MM.1S (cell line): ENCODE measurements around the gene DHRS3.

ENCODE experiments used
- DNase-seq: peaks from one replicate; pipeline ENCODE4 v3.0.0-alpha.2; 2015
- H2AFZ ChIP-seq: fragments of 300-600 bp; sonication (generic); 2 replicates; pipeline ENCODE4 v1.6.0; 2016; ENCODE audit warnings: antibody characterized with exemption, low read length
- H3F3A ChIP-seq: fragments of 300-600 bp; sonication (generic); 2 replicates; pipeline ENCODE4 v1.6.1; 2016; ENCODE audit warnings: mild to moderate bottlenecking, antibody characterized with exemption, low read length, moderate library complexity, mixed read lengths; ENCODE audit not compliant: insufficient read depth
- H3K27ac ChIP-seq: fragments of 300-600 bp; sonication (generic); 2 replicates; pipeline ENCODE4 v1.5.1; 2016; ENCODE audit warnings: mild to moderate bottlenecking, low read length
- H3K27me3 ChIP-seq: fragments of 300-600 bp; sonication (generic); replicated peaks from 2 replicates; pipeline ENCODE4 v1.6.0; 2016; ENCODE audit warnings: low read length; ENCODE audit not compliant: insufficient read depth
- H3K36me3 ChIP-seq: fragments of 300-600 bp; sonication (generic); replicated peaks from 2 replicates; pipeline ENCODE4 v1.6.1; 2016; ENCODE audit warnings: mild to moderate bottlenecking, low read length, mixed read lengths; ENCODE audit not compliant: insufficient read depth
- H3K4me1 ChIP-seq: fragments of 300-600 bp; sonication (generic); 2 replicates; pipeline ENCODE4 v1.6.1; 2016; ENCODE audit warnings: low read length, mixed read lengths
- H3K4me2 ChIP-seq: fragments of 300-600 bp; sonication (generic); 2 replicates; pipeline ENCODE4 v1.6.0; 2016; ENCODE audit warnings: low read depth, low read length
- H3K4me3 ChIP-seq: fragments of 300-600 bp; sonication (generic); 2 replicates; pipeline ENCODE4 v1.5.1; 2016; ENCODE audit warnings: low read length, mixed read lengths
- H3K79me2 ChIP-seq: fragments of 300-600 bp; sonication (generic); 2 replicates; pipeline ENCODE4 v1.6.1; 2016; ENCODE audit warnings: mixed run types, low read length, mixed read lengths
- H3K9ac ChIP-seq: fragments of 300-600 bp; sonication (generic); 2 replicates; pipeline ENCODE4 v1.6.1; 2016; ENCODE audit warnings: low read length, mixed read lengths
- H3K9me2 ChIP-seq: fragments of 300-600 bp; sonication (generic); replicated peaks from 2 replicates; pipeline ENCODE4 v1.6.1; 2016; ENCODE audit warnings: mild to moderate bottlenecking, low read length, mixed read lengths; ENCODE audit not compliant: insufficient read depth
- H3K9me3 ChIP-seq: fragments of 300-600 bp; sonication (generic); replicated peaks from 2 replicates; pipeline ENCODE4 v1.6.1; 2016; ENCODE audit warnings: mild to moderate bottlenecking, low read length, mixed read lengths; ENCODE audit not compliant: insufficient read depth
- H4K20me1 ChIP-seq: fragments of 300-600 bp; sonication (generic); 2 replicates; pipeline ENCODE4 v1.6.1; 2016; ENCODE audit warnings: mild to moderate bottlenecking, low read length, moderate library complexity, mixed read lengths; ENCODE audit not compliant: insufficient read depth
- EZH2 ChIP-seq: fragments of 300-600 bp; sonication (generic); optimal IDR thresholded peaks from 2 replicates; pipeline ENCODE3; 2017; ENCODE audit warnings: low read depth, mild to moderate bottlenecking, antibody characterized with exemption, low read length, mixed read lengths
- EZH2phosphoT487 ChIP-seq: fragments of 300-600 bp; sonication (generic); IDR thresholded peaks from 2 replicates; pipeline ENCODE4 v1.6.1; 2018; ENCODE audit warnings: antibody characterized with exemption, low read length
- TF ChIP-seq, protein P1 (sequence below): fragments of 300-600 bp; sonication (generic); IDR thresholded peaks from 2 replicates; pipeline ENCODE4 v1.5.1; 2016; ENCODE audit warnings: antibody characterized with exemption, low read length, mixed read lengths

Gene DHRS3

DNA sequence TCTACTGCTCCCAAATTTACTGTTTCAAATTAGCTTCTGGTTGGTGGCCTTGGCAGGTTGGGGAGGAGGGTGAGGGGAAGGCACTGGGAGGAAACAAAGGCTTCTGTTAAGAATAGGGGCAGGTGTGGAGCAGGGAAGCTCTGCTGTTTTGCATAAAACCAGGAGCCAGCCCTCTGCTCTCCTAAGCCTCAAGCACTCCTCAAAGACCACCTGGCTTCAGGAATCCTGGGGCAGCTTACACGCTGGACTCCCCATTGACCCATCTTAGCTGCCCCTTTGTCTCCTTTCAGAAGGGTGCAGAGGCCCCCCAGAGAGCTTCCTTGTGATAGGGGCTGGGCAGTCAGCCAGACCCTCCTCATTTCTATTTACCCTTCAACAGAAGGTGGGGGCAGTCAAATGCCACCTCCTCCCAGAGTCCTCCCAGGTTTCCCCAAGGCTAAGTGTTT is 11.5 kb upstream of the DHRS3 start:
- H3K9me2 ChIP-seq: no peaks in the 10 kb centered on the region
- no peaks in the 10 kb centered on the region for H3K4me1 ChIP-seq
- no peaks in the 10 kb centered on the region for H3K79me2 ChIP-seq
- H3K9ac ChIP-seq: no peak overlapping the region
- no peaks in the 10 kb centered on the region for H3K9me3 ChIP-seq
- no peak for DNase-seq
- H3K4me2 ChIP-seq: no peak overlapping the region
- H3K4me3 ChIP-seq: no peak overlapping the region
- peaks cover 18% of the 10 kb centered on the region; the same call in 1 of the 2 replicates for H3K27me3 ChIP-seq
- no peak for TF ChIP-seq EZH2phosphoT487
- no peak for TF ChIP-seq EZH2
- TF ChIP-seq, protein P1, sequence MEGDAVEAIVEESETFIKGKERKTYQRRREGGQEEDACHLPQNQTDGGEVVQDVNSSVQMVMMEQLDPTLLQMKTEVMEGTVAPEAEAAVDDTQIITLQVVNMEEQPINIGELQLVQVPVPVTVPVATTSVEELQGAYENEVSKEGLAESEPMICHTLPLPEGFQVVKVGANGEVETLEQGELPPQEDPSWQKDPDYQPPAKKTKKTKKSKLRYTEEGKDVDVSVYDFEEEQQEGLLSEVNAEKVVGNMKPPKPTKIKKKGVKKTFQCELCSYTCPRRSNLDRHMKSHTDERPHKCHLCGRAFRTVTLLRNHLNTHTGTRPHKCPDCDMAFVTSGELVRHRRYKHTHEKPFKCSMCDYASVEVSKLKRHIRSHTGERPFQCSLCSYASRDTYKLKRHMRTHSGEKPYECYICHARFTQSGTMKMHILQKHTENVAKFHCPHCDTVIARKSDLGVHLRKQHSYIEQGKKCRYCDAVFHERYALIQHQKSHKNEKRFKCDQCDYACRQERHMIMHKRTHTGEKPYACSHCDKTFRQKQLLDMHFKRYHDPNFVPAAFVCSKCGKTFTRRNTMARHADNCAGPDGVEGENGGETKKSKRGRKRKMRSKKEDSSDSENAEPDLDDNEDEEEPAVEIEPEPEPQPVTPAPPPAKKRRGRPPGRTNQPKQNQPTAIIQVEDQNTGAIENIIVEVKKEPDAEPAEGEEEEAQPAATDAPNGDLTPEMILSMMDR: no peak
- no peak overlapping the region for H2AFZ ChIP-seq
- no peaks in the 10 kb centered on the region for H3K36me3 ChIP-seq
- H3K27ac ChIP-seq: no peak overlapping the region
- H4K20me1 ChIP-seq: no peaks in the 10 kb centered on the region
- H3F3A ChIP-seq: no peaks in the 10 kb centered on the region

DNA sequence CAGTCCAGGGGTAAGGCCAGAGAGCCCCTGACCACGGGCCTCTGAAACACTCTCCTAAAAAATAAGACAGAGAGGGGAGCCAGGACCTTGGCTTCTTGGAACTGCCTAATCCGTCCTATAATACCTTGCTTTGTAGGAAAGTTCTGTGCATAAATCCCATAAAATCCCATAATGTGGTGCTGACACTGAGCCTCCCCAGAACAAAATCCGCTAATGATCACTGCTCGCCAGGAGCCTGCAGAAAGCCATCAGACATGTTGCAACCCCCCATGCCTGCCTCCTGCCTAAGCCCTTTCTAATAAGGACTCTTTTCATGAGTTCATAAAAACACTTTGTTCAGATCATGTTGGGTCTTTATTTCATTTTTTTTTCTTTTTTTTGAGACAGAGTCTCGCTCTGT is 9.3 kb upstream of the DHRS3 start:
- no peak overlapping the region for H3K27ac ChIP-seq
- no peak overlapping the region for H3K4me3 ChIP-seq
- no peak overlapping the region for H2AFZ ChIP-seq
- H3K79me2 ChIP-seq: no peaks in the 10 kb centered on the region
- H3K9me3 ChIP-seq: no peaks in the 10 kb centered on the region
- H3K9me2 ChIP-seq: no peaks in the 10 kb centered on the region
- peaks cover 13% of the 10 kb centered on the region; the same call in 1 of the 2 replicates for H3K27me3 ChIP-seq
- no peak overlapping the region for H3K4me2 ChIP-seq
- H3K36me3 ChIP-seq: no peaks in the 10 kb centered on the region
- no peak for DNase-seq
- no peak overlapping the region for H3K9ac ChIP-seq
- TF ChIP-seq EZH2 (no peak), EZH2phosphoT487 (no peak)
- TF ChIP-seq, protein P1: no peak
- H3F3A ChIP-seq: no peaks in the 10 kb centered on the region
- no peaks in the 10 kb centered on the region for H4K20me1 ChIP-seq
- H3K4me1 ChIP-seq: no peaks in the 10 kb centered on the region

DNA sequence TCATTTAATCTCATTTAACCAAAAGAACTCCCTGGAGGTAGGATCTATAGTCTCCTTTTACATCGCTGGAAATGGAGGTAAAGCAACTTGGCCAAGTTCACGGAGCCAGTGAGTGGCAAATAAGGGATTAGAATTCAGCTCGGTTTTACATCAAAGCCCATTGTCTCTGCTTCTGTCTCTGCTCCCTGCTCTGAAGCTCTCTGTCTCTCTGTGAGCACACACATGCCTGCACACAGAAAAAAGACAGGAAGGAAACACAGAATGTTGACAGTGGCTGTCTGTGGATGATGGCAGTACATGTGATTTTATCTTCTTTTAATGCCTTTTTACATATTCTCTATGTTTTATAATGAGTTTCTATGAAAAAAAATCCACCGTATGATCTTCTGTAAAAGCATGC is 8.9 kb upstream of the DHRS3 start:
- no peaks in the 10 kb centered on the region for H3K79me2 ChIP-seq
- no peak for TF ChIP-seq EZH2
- no peaks in the 10 kb centered on the region for H3K36me3 ChIP-seq
- peaks cover 14% of the 10 kb centered on the region; the same call in 1 of the 2 replicates for H3K27me3 ChIP-seq
- DNase-seq: no peak
- no peak overlapping the region for H3K9ac ChIP-seq
- no peaks in the 10 kb centered on the region for H3K4me1 ChIP-seq
- H3K4me3 ChIP-seq: no peak overlapping the region
- no peaks in the 10 kb centered on the region for H4K20me1 ChIP-seq
- no peaks in the 10 kb centered on the region for H3F3A ChIP-seq
- H3K27ac ChIP-seq: no peak overlapping the region
- H3K4me2 ChIP-seq: no peak overlapping the region
- no peaks in the 10 kb centered on the region for H3K9me2 ChIP-seq
- no peak overlapping the region for H2AFZ ChIP-seq
- H3K9me3 ChIP-seq: no peaks in the 10 kb centered on the region

DNA sequence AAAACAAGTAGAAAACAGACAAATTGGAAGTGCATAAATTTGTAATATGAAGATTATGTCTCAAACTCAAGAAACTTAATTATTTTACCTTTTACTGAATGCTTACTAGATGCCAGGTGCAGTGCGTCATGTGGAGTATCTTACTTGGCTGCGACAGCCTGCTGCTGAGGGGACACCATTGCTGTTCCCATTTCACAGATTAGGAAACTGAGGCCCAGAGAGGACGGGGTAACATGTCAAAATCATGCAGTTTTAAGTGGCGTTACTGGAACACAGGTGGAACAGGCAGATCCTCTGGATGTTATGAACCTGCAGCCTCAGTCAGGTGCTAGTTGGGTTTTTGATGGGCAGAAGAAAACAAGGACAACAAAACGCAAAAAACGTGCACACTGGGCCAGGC is 7.3 kb upstream of the DHRS3 start:
- Histone ChIP-seq H2AFZ (no peak overlapping the region), H3K79me2 (no peaks in the 10 kb centered on the region), H3K27ac (no peak overlapping the region), H3K9ac (no peak overlapping the region), H3F3A (no peaks in the 10 kb centered on the region), H4K20me1 (no peaks in the 10 kb centered on the region), H3K4me2 (no peak overlapping the region), H3K9me2 (no peaks in the 10 kb centered on the region), H3K36me3 (no peaks in the 10 kb centered on the region), H3K9me3 (no peaks in the 10 kb centered on the region), H3K4me3 (no peak overlapping the region), H3K27me3 (peaks cover 7% of the 10 kb centered on the region; the same call in 1 of the 2 replicates), H3K4me1 (peaks cover 4% of the 10 kb centered on the region)
- DNase-seq: no peak
- TF ChIP-seq, protein P1: no peak
- TF ChIP-seq EZH2phosphoT487 (no peak), EZH2 (no peak)
